ENCODE data around the gene WDR5. TPM values are rescaled to one million over a fixed set of nuclear protein-coding genes. Genes with fewer than 3 reads are reported as not detected.
A peak's percentile ranks its signal among the peaks of the same experiment; 100 is the strongest.

WDR5 gene
- total RNA-seq, 4 donors from 2014 or later: 24.1 to 40.1 (median 27.1) TPM

DNA sequence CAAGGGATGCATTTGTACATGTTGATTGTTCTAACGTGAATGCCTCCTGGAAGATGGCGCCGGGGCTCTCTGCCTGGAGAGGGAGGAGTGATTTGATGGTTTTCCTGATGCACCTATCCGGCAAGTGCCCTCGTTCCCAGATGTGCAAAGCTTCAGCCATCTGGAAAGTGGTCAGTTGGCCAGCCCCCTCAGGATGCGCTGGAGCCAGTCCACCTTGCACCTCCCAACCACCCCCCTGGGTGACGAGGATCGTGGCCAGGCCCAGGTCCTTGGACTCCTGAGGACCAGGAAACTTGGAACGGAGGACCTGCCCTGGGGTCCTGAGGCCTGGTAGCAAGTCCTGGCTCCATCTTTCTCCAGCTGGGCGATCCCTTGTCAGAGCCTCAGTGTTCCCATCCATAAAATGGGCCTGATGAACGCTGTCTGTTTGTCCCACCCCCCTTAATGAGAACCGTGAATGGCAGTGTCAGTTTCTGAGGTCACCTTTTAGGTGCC is 52.1 kb downstream of the WDR5 start:
- Histone ChIP-seq H3K9me3 (no peaks in the 10 kb centered on the region), H3K36me3 (no peaks in the 10 kb centered on the region), H3K27me3 (no peaks in the 10 kb centered on the region), H3K4me1 (peaks cover 0 to 20% of the 10 kb centered on the region in 2 donors), H3K27ac (no peak overlapping the region), H3K4me3 (replicated peaks in 1 of 3) (no peak overlapping the region)
- peak; percentile 0 to 1 for DNase-seq
- intact Hi-C loops (cut with DNase I): no loop called here
- WGBS, 2 donors: 89% methylated on average over 12 of the region's 12 CpGs
- TF ChIP-seq POLR2A (IDR thresholded peaks at IDR 0.05): no peak
- TF ChIP-seq, protein P1, sequence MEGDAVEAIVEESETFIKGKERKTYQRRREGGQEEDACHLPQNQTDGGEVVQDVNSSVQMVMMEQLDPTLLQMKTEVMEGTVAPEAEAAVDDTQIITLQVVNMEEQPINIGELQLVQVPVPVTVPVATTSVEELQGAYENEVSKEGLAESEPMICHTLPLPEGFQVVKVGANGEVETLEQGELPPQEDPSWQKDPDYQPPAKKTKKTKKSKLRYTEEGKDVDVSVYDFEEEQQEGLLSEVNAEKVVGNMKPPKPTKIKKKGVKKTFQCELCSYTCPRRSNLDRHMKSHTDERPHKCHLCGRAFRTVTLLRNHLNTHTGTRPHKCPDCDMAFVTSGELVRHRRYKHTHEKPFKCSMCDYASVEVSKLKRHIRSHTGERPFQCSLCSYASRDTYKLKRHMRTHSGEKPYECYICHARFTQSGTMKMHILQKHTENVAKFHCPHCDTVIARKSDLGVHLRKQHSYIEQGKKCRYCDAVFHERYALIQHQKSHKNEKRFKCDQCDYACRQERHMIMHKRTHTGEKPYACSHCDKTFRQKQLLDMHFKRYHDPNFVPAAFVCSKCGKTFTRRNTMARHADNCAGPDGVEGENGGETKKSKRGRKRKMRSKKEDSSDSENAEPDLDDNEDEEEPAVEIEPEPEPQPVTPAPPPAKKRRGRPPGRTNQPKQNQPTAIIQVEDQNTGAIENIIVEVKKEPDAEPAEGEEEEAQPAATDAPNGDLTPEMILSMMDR (IDR thresholded peaks at IDR 0.05): no peak

DNA sequence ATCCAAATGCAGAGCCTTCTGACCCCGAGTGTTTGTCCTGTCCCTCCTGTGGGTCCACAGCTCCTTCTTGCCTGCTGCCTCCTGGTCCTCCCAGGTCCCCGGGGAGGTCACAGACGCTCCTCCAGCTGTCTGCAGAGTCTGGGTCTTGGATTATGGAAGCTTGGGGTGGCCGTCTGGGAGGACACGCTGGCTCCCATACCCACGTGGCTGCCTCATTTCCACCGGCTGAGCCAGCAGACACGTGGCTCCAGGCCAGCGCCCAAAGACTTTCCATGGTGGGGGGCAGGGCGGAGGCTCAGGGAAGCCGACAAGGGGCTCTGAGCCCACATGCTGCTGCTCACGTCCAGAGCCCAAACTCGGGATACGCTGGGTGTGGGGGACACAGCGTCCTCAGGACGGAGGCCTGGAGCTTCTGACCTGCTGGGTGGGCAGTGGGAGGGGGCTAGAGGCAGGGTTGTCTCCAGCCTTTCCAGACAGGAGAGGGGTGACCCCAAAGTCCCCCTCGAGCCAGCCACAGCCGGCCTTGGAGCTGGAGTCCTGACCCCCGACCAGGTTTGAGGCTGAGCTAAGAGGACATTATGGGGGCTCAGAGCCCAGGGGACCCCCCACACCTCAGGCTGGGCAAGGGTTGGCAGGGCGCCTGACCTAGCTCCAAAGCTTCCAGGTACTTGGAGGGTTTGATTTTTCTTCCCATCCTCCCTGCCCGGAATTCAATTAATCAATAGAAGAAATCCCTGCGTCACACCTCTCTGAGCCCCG is 52.7 kb downstream of the WDR5 start:
- Histone ChIP-seq H3K36me3 (no peaks in the 10 kb centered on the region), H3K27me3 (no peaks in the 10 kb centered on the region), H3K4me3 (replicated peaks in 1 of 3) (no peak overlapping the region), H3K27ac (no peak overlapping the region), H3K9me3 (no peaks in the 10 kb centered on the region), H3K4me1 (peaks cover 0 to 26% of the 10 kb centered on the region in 2 donors)
- TF ChIP-seq, protein P1 (IDR thresholded peaks at IDR 0.05): no peak
- no peak for TF ChIP-seq POLR2A (IDR thresholded peaks at IDR 0.05)
- peak; percentile 62 to 63 for DNase-seq
- intact Hi-C loops (cut with DNase I): no loop called here
- 53 to 72% methylated on average over 13 to 17 of the region's 23 CpGs for WGBS, 2 donors

DNA sequence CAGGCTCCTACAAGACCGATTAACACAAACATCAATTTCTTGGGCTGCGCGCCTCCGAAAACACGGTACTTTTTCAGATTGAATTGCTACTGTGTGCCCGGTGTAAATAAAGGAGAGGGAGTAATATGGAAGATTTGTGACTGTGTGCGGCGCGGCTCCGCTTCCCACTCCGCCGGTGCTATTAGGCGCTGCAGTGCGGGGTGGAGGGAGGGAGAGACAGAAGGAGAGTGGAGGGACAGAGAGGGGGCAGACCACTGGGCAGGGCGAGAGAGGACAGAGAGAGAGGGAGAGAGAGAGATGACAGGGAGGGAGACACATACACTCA is 53.2 kb downstream of the WDR5 start:
- TF ChIP-seq POLR2A (IDR thresholded peaks at IDR 0.05): no peak
- TF ChIP-seq, protein P1 (IDR thresholded peaks at IDR 0.05): no peak
- Histone ChIP-seq H3K9me3 (no peaks in the 10 kb centered on the region), H3K4me3 (replicated peaks in 1 of 3) (no peak overlapping the region), H3K27me3 (no peaks in the 10 kb centered on the region), H3K36me3 (no peaks in the 10 kb centered on the region), H3K27ac (no peak overlapping the region), H3K4me1 (peaks cover 0 to 32% of the 10 kb centered on the region in 2 donors)
- 52 to 53% methylated on average over 15 of the region's 15 CpGs for WGBS, 2 donors
- peak in 1 of 2 donors; percentile 1 for DNase-seq
- intact Hi-C loops (cut with DNase I): no loop called here

DNA sequence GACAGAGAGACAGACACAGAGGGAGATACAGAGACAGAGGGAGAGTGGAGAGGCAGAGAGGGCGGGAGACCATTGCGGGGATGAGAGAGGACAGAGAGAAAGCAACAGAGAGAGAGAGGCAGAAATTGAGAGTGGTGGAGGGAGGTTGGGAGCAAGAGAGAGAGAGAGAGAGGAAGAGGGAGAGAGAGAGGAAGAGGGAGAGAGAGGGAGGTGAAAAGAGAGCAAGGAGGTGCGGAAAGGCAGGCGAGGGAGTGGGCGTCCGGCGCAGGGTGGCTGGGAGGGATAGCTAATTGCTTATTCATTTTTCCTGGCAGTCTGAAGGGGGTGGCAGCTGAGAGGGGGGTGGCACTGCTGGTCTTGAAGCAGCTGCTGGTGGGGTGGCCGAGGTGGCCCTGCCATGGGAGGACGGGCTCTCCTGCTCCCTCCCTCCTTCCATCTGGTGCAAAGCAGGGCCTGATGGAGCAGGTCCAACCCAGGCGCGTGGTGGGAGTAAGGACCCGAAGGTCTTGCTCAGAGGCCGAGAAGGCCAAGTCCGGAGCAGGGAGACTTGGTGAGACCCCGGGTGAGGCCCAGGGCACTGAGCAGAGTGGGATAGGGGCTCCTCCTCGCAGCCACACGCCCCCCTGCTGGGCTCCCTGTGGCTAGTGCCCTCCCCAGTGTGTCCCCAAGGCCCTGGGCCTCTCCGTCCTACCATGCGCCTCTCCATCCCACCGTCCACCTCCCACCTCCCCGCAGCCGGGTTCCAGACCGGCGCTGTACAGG is 53.8 kb downstream of the WDR5 start:
- no peak for TF ChIP-seq POLR2A (IDR thresholded peaks at IDR 0.05)
- TF ChIP-seq, protein P1 (IDR thresholded peaks at IDR 0.05): no peak
- intact Hi-C loops (cut with DNase I): no loop called here
- Histone ChIP-seq H3K4me3 (replicated peaks in 1 of 3) (no peak overlapping the region), H3K27ac (no peak overlapping the region), H3K9me3 (no peaks in the 10 kb centered on the region), H3K4me1 (peaks cover 0 to 32% of the 10 kb centered on the region in 2 donors), H3K27me3 (no peaks in the 10 kb centered on the region), H3K36me3 (no peaks in the 10 kb centered on the region)
- peak in 1 of 2 donors; percentile 3 for DNase-seq
- 83 to 84% methylated on average over 16 to 21 of the region's 24 CpGs for WGBS, 2 donors
